OCI-LY7 (cell line): ENCODE results near the gene PARVB.

ENCODE experiments used
- CTCF ChIP-seq: fragments of 200-600 bp; sonication (generic); conservative IDR thresholded peaks from 2 replicates; pipeline ENCODE4 v1.5.1; 2014; ENCODE audit warnings: mild to moderate bottlenecking, antibody characterized with exemption, low read length, moderate library complexity, mixed read lengths
- EZH2phosphoT487 ChIP-seq: fragments of 200-600 bp; sonication (generic); IDR thresholded peaks from 2 replicates; pipeline ENCODE4 v1.6.1; 2018; ENCODE audit warnings: low read depth, borderline replicate concordance, mild to moderate bottlenecking, mixed run types, antibody characterized with exemption, low read length, moderate library complexity, mixed read lengths

DNA sequence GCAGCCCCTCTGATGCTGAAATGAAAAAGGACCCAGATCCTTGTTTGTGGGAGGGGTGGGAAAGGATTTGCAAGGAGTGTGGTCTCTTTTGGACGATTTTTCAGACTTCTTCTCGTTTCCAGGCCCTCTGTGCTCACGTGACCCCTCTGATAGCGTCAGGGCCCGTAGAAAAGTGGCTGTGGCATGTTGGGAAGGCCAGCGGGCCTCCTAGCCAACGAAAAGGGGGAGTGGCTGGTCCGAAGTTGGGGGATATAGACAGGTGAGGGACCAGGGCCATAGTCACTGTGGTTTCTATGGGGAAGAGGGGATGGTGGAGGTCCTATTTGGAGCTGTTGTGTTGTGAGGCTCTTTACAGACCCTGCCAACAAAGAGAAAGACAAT, 6.6 kb downstream of the PARVB start:
- TF ChIP-seq CTCF (no peak), EZH2phosphoT487 (no peak)
